ENCODE results near the gene NAT8L. TPM values are rescaled to one million over a fixed set of nuclear protein-coding genes. Genes with fewer than 3 reads are reported as not detected.

NAT8L gene
- total and polyA plus RNA-seq, 2 donors (not counting 1 experiment from before 2014, with no cell fraction given), result 0.03 to 0.25 TPM

DNA sequence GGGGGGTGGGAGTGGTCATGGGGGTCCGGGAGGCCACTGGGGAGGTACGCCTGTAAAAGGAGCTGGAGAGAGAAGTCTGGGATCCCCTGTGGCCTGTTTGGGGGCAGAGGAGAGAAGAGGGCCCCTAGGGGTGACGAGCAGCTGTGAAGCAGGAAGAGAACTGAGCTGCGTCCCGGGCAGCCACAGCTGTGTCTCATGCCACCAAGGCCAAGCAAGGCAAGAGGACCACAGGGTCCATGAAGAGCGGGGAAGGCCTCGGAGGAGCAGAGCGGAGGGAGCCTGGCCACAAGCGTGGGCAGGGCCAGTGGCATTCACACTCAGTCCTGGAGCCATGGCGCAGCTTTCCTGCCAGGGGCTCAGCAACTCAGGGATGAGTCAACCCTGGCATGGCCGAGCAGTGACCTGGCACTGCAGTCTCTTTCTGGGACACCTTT, 13.6 kb upstream of the NAT8L start:
- Histone ChIP-seq H3K27ac (ENCODE audit: low read length in 2 of 2) (no peak overlapping the region), H4K20me1 (ENCODE audit: control insufficient read depth, insufficient read depth, low read length, poor library complexity, severe bottlenecking) (peaks cover 11% of the 10 kb centered on the region), H3K4me2 (replicated peaks; ENCODE audit: low read depth, low read length, poor library complexity, severe bottlenecking) (no peak overlapping the region), H3K9ac (ENCODE audit: low read length) (no peak overlapping the region), H3K79me2 (ENCODE audit: control insufficient read depth, insufficient read depth, low read length) (peaks cover 8% of the 10 kb centered on the region), H3K27me3 (replicated peaks in 1 of 4; ENCODE audit: control extremely low read depth in 1 of 4, control insufficient read depth in 3 of 4, insufficient read depth in 4 of 4, low read length in 3 of 4) (peaks cover 0 to 33% (median 4%) of the 10 kb centered on the region in 4 experiments), H3K4me3 (ENCODE audit: control extremely low read depth in 1 of 5, extremely low read depth in 1 of 5, insufficient read depth in 1 of 5, low read depth in 2 of 5, low read length in 4 of 5) (no peak overlapping the region), H3K4me1 (ENCODE audit: control insufficient read depth in 2 of 2, insufficient read depth in 2 of 2, low read length in 2 of 2) (peaks cover 6 to 18% of the 10 kb centered on the region in 2 donors), H3K36me3 (replicated peaks in 1 of 2; ENCODE audit: control extremely low read depth in 1 of 2, control insufficient read depth in 1 of 2, extremely low read depth in 1 of 2, insufficient read depth in 2 of 2, low read length in 1 of 2) (no peaks in the 10 kb centered on the region), H3K9me3 (ENCODE audit: control extremely low read depth in 1 of 3, control insufficient read depth in 2 of 3, insufficient read depth in 1 of 3, low read length in 2 of 3) (peaks cover 0 to 15% (median 0%) of the 10 kb centered on the region in 3 donors), H2AFZ (ENCODE audit: insufficient read depth, low read depth, low read length, poor library complexity, severe bottlenecking) (no peak overlapping the region)
- Mint-ChIP-seq H3K4me1 (peaks cover 4% of the 10 kb centered on the region), H3K4me3 (no peak overlapping the region), H3K9me3 (ENCODE audit: insufficient read depth) (no peaks in the 10 kb centered on the region), H3K27ac (no peak overlapping the region), H3K27me3 (peaks cover 15% of the 10 kb centered on the region)
- ATAC-seq (ENCODE audit: low read depth), result no peak
- CTCF ChIA-PET, result no interaction called here
- WGBS (ENCODE audit: insufficient coverage), result 64% methylated on average over 11 of the region's 11 CpGs
- no peak for DNase-seq
- TF ChIP-seq EZH2 (IDR thresholded peaks at IDR 0.05; ENCODE audit: borderline replicate concordance, insufficient read depth, low read depth, low read length, poor library complexity, severe bottlenecking), result no peak
- TF ChIP-seq, protein P1, sequence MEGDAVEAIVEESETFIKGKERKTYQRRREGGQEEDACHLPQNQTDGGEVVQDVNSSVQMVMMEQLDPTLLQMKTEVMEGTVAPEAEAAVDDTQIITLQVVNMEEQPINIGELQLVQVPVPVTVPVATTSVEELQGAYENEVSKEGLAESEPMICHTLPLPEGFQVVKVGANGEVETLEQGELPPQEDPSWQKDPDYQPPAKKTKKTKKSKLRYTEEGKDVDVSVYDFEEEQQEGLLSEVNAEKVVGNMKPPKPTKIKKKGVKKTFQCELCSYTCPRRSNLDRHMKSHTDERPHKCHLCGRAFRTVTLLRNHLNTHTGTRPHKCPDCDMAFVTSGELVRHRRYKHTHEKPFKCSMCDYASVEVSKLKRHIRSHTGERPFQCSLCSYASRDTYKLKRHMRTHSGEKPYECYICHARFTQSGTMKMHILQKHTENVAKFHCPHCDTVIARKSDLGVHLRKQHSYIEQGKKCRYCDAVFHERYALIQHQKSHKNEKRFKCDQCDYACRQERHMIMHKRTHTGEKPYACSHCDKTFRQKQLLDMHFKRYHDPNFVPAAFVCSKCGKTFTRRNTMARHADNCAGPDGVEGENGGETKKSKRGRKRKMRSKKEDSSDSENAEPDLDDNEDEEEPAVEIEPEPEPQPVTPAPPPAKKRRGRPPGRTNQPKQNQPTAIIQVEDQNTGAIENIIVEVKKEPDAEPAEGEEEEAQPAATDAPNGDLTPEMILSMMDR (IDR thresholded peaks at IDR 0.05), result no peak
- intact Hi-C loops (cut with micrococcal nuclease), result no loop called here
- POLR2A ChIA-PET, result no interaction called here

GRCh38 chr4:2046031-2046961, 12.8 kb upstream of the NAT8L start:
- Histone ChIP-seq H3K9me3 (ENCODE audit: control extremely low read depth in 1 of 3, control insufficient read depth in 2 of 3, insufficient read depth in 1 of 3, low read length in 2 of 3) (peaks cover 0 to 12% (median 0%) of the 10 kb centered on the region in 3 donors), H4K20me1 (ENCODE audit: control insufficient read depth, insufficient read depth, low read length, poor library complexity, severe bottlenecking) (peaks cover 11% of the 10 kb centered on the region), H3K4me3 (ENCODE audit: control extremely low read depth in 1 of 5, extremely low read depth in 1 of 5, insufficient read depth in 1 of 5, low read depth in 2 of 5, low read length in 4 of 5) (no peak overlapping the region), H3K79me2 (ENCODE audit: control insufficient read depth, insufficient read depth, low read length) (peaks cover 8% of the 10 kb centered on the region), H3K4me2 (replicated peaks; ENCODE audit: low read depth, low read length, poor library complexity, severe bottlenecking) (no peak overlapping the region), H3K4me1 (ENCODE audit: control insufficient read depth in 2 of 2, insufficient read depth in 2 of 2, low read length in 2 of 2) (peaks cover 4 to 12% of the 10 kb centered on the region in 2 donors), H3K9ac (ENCODE audit: low read length) (no peak overlapping the region), H3K27me3 (replicated peaks in 1 of 4; ENCODE audit: control extremely low read depth in 1 of 4, control insufficient read depth in 3 of 4, insufficient read depth in 4 of 4, low read length in 3 of 4) (peaks cover 0 to 30% (median 2%) of the 10 kb centered on the region in 4 experiments), H3K27ac (ENCODE audit: low read length in 2 of 2) (no peak overlapping the region), H3K36me3 (replicated peaks in 1 of 2; ENCODE audit: control extremely low read depth in 1 of 2, control insufficient read depth in 1 of 2, extremely low read depth in 1 of 2, insufficient read depth in 2 of 2, low read length in 1 of 2) (no peaks in the 10 kb centered on the region), H2AFZ (ENCODE audit: insufficient read depth, low read depth, low read length, poor library complexity, severe bottlenecking) (no peak overlapping the region)
- ChIA-PET POLR2A (no interaction called here), CTCF (no interaction called here)
- intact Hi-C loops (cut with micrococcal nuclease), result no loop called here
- ATAC-seq (ENCODE audit: low read depth) (no peak), DNase-seq (no peak)
- Mint-ChIP-seq H3K4me1 (peaks cover 4% of the 10 kb centered on the region), H3K27ac (peak overlapping the region; percentile 15), H3K9me3 (ENCODE audit: insufficient read depth) (no peaks in the 10 kb centered on the region), H3K4me3 (no peak overlapping the region), H3K27me3 (peaks cover 21% of the 10 kb centered on the region)
- 68% methylated on average over 26 of the region's 28 CpGs for WGBS (ENCODE audit: insufficient coverage)
- TF ChIP-seq EZH2 (IDR thresholded peaks at IDR 0.05; ENCODE audit: borderline replicate concordance, insufficient read depth, low read depth, low read length, poor library complexity, severe bottlenecking), result no peak
- TF ChIP-seq, protein P1 (IDR thresholded peaks at IDR 0.05), result no peak
